Ovary (tissue), 9 donors: ENCODE results near the gene FCGR2B. TPM values are rescaled to one million over a fixed set of nuclear protein-coding genes. Genes with fewer than 3 reads are reported as not detected.

Source experiments
- DNase-seq, 5 donors: peaks; one replicate each; pipeline ENCODE4 v3.0.0-alpha.2; 2019 to 2020
- H3K27ac ChIP-seq, 2 donors: fragments of 200-600 bp; one replicate each; pipeline versions ENCODE4 v1.5.1 to v1.8.0; 2019 to 2022
- H3K27me3 ChIP-seq: fragments of 200-600 bp; one replicate; pipeline ENCODE4 v1.8.0; 2022
- H3K36me3 ChIP-seq: fragments of 200-600 bp; sonication (generic); one replicate; pipeline ENCODE4 v1.5.1; 2019
- H3K4me1 ChIP-seq: one replicate; pipeline ENCODE4 v1.8.1; 2013; ENCODE audit warnings: mild to moderate bottlenecking, moderate library complexity; ENCODE audit not compliant: insufficient read depth
- H3K4me3 ChIP-seq: fragments of 200-600 bp; sonication (generic); one replicate; pipeline ENCODE4 v1.5.1; 2017
- H3K9me3 ChIP-seq, 2 donors: fragments of 200-600 bp in 1 of 2; sonication (generic) in 1 of 2; one replicate each; pipeline versions ENCODE4 v1.5.1 to v1.8.1; 2013 to 2019; ENCODE audit warnings: mild to moderate bottlenecking in 1 of 2, moderate library complexity in 1 of 2
- CTCF ChIP-seq, 3 donors: fragments of 450-650 bp in 2 of 3; fragments of 200-600 bp in 1 of 3; IDR thresholded peaks; one replicate each; pipeline versions ENCODE4 v1.5.1 to v1.8.0; 2016 to 2022; ENCODE audit warnings: antibody characterized with exemption in 3 of 3, mild to moderate bottlenecking in 1 of 3
- EP300 ChIP-seq: sonication (generic); formaldehyde crosslinking; IDR thresholded peaks from one replicate; pipeline ENCODE4 v1.6.1; 2017; ENCODE audit warnings: antibody characterized with exemption
- POLR2A ChIP-seq: fragments of 450-650 bp; IDR thresholded peaks from one replicate; pipeline ENCODE4 v1.6.1; 2017; ENCODE audit warnings: antibody characterized with exemption, mild to moderate bottlenecking, moderate library complexity
- WGBS, 3 donors: extraction: QIAGEN DNeasy Blood & Tissue Kit in 1 of 3; methylation state at CpG; one replicate each; pipeline versions ENCODE4 v1.1.5 to v1.1.7; 2013 to 2017; 5-methylcytosine and 5-hydroxymethylcytosine counted together
- intact Hi-C, 4 donors: fragments of 100-400 bp; cut with DNase I; formaldehyde crosslinking; loops; one replicate each; pipeline versions ENCODE4 v1.11.0 to v1.15.1; 2022 to 2023
- polyA plus RNA-seq, 2 donors: library from polyadenylated mRNA; stranded (reverse); fragments of 200-250 nt in 1 of 2; fragments of 350-450 nt in 1 of 2; fragmentation: Illumina TruSeq in 1 of 2; extraction: RNeasy Lipid Tissue Mini Kit (QIAGEN cat#74804) in 1 of 2; gene quantifications; one replicate each; pipeline ENCODE4 v1.2.3, GENCODE V29; 2013 to 2014
- total RNA-seq, 7 donors: library from RNA; depleted of rRNA in 2 of 7; stranded (reverse); fragments of >200 nt in 2 of 7; fragmentation: NEBNext Ultra II Directional in 3 of 7; extraction: Animal tissue kit (Norgen Biotek cat#: 25700) in 3 of 7; gene quantifications; one replicate each; pipeline versions ENCODE4 v1.1.0 to v1.2.4, GENCODE V29; 2016 to 2023
- donor health status: DM: no; HTN: no; CAD: no; lungs with moderate emphysema.
- donor health status: DM: no; HTN: no; CAD: no.
- donor health status: Bipolar disorder and iron deficiency.
- donor health status: DM: yes; HTN: yes; CAD: no.
- donor health status: DM: no; HTN: no; CAD: no.
- donor health status: DM: yes; HTN: yes; CAD: no.

FCGR2B gene
- total and polyA plus RNA-seq, 9 donors: 0.89 to 31.7 (median 4.2) TPM

GRCh38 chr1:161720422-161720821, 57.5 kb downstream of the FCGR2B start:
- no peak for TF ChIP-seq EP300
- no peak for TF ChIP-seq POLR2A
- no peak for TF ChIP-seq CTCF (IDR thresholded peaks at IDR 0.05)
- H3K36me3 ChIP-seq: no peaks in the 10 kb centered on the region
- WGBS, 3 donors: 75 to 91% (median 87%) methylated on average over 1 of the region's 1 CpG
- intact Hi-C loops: no loop called here
- no peaks in the 10 kb centered on the region for H3K27me3 ChIP-seq
- H3K4me3 ChIP-seq: no peak overlapping the region
- no peak overlapping the region for H3K27ac ChIP-seq
- no peaks in the 10 kb centered on the region for H3K4me1 ChIP-seq
- DNase-seq: no peak
- no peaks in the 10 kb centered on the region for H3K9me3 ChIP-seq

GRCh38 chr1:161720956-161721737, 58.2 kb downstream of the FCGR2B start, which contains the start of gene FCRLB:
Gene FCRLB, plus strand, starts transcription at chr1:161721544. Its CDS starts 1,129 bp downstream, at chr1:161722673.
- no peak for DNase-seq
- H3K27ac ChIP-seq: no peak within 1 kb of the TSS
- no peak within 1 kb of the TSS for H3K4me3 ChIP-seq
- intact Hi-C loops: no loop called here
- H3K4me1 ChIP-seq: peaks cover 3% of the 10 kb centered on the region
- H3K27me3 ChIP-seq: no peaks in the 10 kb centered on the region
- no peaks in the 10 kb centered on the region for H3K9me3 ChIP-seq
- H3K36me3 ChIP-seq: no peaks in the 10 kb centered on the region
- no peak for TF ChIP-seq EP300
- TF ChIP-seq CTCF (IDR thresholded peaks at IDR 0.05): no peak
- no peak for TF ChIP-seq POLR2A
- WGBS, 3 donors: 29 to 56% (median 54%) methylated on average over 4 of the region's 4 CpGs

DNA sequence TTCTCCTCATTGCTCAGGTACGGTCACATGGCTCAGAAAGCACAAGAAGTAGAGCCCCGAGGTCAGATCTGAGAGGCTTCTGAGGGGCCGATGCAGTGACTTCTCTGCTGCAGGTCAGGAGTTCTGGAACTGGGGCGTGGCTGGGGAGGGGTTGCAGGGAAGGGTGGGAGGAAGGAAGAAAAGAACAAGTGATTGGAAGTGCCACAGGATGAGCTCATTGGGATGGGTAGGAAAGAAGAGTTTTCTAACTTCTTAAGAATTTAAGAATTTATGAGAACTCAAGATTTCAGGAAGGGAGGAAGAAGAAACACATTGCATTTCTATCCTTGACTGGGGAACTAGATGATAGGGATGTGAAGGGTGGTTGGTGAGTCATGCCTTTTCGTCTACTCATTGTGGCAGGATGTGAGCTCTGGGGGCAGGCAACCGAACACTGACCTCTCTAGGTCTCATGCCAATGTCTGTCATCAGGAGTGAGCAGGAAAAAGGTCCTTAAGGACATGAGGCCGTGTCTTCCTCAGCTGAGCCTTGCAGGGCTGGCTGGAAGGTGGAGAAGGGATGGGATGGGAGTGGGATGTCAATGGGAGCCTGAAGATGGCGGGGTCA, 58.9 kb downstream of the FCGR2B start:
- Histone ChIP-seq H3K4me3 (no peak overlapping the region), H3K36me3 (no peaks in the 10 kb centered on the region), H3K9me3 (no peaks in the 10 kb centered on the region), H3K27ac (no peak overlapping the region), H3K27me3 (no peaks in the 10 kb centered on the region), H3K4me1 (peaks cover 3% of the 10 kb centered on the region)
- DNase-seq: no peak
- WGBS, 3 donors: 40 to 70% (median 54%) methylated on average over 8 of the region's 8 CpGs
- intact Hi-C loops: no loop called here
- TF ChIP-seq EP300: no peak
- no peak for TF ChIP-seq POLR2A
- no peak for TF ChIP-seq CTCF (IDR thresholded peaks at IDR 0.05)

DNA sequence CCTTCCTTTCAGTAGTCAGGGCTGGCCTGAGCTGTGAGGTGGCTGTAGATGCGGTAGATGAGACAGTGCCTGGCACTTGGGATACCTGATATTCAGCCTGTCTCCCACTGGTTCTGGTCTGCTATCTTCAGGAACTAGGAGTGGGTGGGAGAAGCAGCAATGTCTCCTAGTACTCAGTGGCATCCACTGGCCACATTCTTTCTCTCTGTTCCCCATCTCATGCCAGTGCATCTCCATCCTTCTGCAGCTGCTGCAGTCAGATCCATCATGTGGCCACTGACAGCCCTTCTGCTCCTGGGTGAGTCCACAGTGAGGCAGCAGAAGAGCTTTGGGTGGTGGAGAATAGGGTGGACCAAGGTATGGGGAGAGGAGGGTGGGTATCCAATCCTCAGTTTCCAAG, 59.5 kb downstream of the FCGR2B start:
- 91 to 100% (median 100%) methylated on average over 1 of the region's 1 CpG for WGBS, 3 donors
- no peaks in the 10 kb centered on the region for H3K27me3 ChIP-seq
- no peak overlapping the region for H3K4me3 ChIP-seq
- no peaks in the 10 kb centered on the region for H3K9me3 ChIP-seq
- no peak overlapping the region for H3K27ac ChIP-seq
- peaks cover 3% of the 10 kb centered on the region for H3K4me1 ChIP-seq
- DNase-seq: no peak
- intact Hi-C loops: no loop called here
- TF ChIP-seq EP300: no peak
- TF ChIP-seq POLR2A: no peak
- no peak for TF ChIP-seq CTCF (IDR thresholded peaks at IDR 0.05)
- no peaks in the 10 kb centered on the region for H3K36me3 ChIP-seq
